RKO (cell line): Measurements from ENCODE around the gene COLEC12.

ENCODE experiments used
- DNase-seq: peaks from one replicate; pipeline ENCODE4 v3.0.0-alpha.2; 2016; ENCODE audit warnings: low spot score

Gene COLEC12

DNA sequence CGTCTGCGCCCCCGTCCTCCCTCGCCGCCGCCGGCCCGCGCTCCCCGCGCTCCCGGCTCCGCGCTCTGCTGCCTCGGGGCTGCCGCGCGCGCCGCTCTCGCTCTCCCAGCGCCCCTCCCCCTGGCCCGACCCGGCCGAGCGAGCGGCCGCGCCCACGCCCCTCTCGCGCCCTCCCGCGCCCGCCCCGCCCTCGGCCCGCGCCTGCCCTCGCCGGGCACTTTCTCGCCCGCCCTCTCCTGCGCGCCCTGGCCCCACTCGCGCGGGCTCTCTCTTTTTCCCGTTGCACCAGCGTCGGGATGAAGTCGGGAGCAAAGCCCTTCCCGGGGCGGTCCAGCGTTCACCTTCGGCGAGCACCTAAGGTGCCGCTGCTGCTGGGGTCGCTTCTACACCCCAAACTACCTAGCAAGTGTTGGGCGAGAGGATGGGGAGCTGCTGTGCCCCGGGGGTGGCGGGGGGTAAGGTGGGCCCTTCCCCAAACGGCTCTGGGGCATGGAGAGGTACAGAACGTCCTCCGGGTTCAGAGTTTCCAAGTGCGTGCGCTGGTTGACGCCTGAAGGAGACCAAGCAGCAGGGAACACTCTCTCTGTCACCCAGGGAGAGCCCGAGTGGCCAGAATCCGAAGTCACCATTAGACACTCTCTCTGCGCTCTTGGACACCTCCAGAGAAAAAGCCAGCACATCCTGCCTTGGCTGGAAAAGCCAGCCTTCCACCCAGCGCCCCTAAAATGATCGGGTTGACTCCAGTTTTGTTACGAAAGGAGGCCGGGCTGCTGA is at the start of gene COLEC12:
TSS of gene COLEC12 (minus strand) at position 70 of the 774 bp plus-strand sequence. CDS start 187 bp downstream, outside the sequence.
- no peak for DNase-seq

DNA sequence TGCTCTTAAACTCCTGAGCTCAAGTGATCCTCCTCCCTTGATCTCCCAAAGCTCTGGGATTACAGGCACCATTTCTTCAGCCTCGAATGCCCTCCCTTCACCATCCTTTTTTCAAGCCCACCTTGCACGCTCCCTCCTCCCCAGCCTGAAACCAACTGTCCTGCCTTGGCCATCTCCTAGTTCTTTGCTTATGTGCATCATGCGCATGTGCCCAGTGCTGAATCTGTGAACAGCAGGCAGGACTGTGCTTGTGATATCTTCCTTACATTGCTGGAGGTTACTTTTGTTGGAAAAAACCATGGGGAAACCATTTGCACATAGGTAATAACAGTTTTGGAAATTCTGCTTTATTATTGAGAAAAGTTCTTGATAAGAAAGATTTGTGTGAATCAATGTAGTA is 49.5 kb upstream of the COLEC12 start:
- no peak for DNase-seq

DNA sequence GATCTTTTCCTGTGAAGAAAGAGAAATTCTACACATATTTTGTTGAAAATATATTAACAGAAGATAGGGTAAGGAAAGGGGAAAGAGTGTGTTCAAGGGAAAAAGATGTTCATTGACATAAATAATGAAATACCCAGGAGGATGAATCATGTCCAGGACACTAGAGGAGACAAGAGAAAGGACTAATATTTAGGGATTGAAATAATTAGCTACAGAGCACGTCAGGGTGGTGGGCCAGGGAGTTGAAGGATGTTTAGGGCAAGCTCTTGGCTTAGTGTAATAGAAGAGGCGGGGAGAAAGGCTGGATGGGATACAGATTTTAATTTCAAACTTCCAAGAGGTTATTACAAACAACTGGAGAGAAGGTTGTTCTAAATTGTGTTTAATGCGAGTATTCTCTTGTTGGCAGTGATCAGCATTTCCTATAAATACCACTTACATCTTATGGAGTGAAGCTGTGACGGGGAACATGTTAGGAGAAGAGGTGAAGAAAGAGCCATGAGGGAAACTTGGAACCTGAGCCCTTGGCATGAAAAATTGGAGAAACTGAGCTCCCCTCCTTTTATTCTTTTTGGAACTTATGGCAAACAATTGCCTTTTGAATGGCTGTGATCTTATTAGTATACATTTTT is 43.1 kb upstream of the COLEC12 start:
- no peak for DNase-seq

DNA sequence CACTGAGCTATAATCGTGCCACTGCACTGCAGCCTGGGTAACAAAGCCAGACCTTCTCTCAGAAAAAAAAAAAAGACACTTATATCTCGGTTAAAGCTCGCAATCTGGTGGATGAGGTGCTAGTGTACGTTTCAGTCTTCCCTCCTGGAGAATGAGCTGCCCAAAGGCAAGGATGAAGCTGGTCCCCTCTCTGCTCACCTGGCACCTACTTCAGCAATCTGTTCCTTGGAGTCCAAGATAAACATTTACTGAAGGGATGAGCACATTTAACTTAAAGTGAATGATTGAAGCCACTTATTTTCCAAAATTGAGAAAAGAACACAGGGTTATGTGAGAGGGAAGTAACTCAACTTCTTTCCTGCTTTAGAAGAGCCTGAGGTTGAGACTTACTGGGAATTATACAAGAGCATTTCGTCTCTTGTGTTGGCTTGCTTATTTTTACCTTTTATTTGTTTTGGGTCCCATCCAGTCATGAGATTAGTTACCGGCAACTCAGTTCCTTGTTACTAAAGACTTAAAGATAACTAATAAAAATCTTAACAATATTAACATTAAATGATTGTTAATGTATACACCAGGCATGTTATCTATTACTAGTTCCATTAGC is 33.6 kb upstream of the COLEC12 start:
- no peak for DNase-seq

DNA sequence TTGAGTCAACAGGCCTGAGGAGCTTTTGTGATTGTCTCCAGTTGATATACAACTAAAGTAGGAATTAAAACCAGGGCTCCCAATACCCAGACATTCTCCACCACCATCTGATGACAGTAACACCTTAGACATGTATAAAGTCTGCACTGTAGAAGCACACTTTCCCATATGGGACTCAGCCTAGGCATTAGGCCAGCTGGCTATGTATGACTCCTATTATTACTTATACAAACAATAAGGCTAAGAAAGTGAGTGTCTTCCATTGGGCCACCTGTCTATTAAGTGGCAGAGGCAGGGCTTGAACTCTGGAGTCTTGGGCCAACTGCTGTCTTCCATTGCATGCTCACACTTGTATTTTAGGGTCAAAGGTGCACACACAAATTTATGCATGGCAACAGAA is 32.1 kb upstream of the COLEC12 start:
- DNase-seq, result no peak

DNA sequence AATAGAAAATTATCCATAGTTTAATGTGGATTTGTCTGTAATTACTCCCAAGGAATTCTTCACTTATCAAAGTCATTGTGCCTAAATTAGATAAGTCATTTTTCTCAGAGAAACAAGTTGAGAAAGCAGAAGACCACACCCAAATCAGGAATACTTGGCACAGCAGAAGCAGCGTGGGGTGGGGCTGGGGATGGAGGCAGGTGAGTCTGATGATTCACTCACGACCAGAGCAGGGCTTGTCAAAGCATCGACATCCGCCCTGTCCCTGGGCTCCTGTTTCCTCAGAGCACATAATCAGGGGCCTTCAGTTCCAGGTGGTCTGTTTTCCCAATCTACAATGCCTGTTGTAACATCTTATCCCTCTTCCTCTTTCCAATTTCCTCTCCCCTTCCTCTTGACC is 31.5 kb upstream of the COLEC12 start:
- DNase-seq, result no peak

DNA sequence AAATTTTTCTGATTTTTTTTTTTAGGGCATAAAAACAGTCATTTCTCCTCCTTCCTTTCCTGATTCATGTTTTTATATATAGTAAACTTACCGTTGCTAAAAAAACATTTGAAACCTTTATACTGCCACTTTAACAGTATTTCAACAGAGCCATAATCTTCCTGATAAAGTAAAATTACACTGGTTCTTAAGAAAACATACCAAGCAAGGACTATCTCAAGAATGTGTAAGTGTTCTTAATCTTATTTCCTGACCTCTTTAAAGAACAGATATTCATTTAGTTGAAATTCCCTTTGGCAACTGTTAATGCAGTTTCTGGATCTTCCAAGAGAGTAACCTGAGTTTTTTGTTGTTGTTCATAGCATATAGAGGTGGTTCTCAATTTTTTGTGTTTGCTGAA is 26.6 kb upstream of the COLEC12 start:
- DNase-seq, result no peak

DNA sequence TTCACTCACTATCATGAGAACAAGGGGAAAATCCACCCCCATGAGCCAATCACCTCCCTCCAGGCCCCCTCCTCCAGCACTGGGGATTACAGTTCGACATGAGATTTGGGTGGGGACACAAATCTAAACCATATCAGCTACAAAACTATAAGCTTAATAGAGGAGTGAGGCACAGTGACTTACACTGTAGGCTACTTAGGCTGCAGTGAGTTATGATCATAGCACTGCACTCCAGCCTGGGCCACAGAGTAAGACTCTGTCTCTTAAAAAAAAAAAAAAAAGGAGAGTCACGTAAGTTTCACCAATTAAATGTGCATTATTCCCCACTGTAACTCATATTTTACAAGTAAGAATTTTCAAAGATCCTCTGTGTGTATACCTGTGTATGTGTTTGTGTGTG is 26.2 kb upstream of the COLEC12 start:
- DNase-seq, result no peak

DNA sequence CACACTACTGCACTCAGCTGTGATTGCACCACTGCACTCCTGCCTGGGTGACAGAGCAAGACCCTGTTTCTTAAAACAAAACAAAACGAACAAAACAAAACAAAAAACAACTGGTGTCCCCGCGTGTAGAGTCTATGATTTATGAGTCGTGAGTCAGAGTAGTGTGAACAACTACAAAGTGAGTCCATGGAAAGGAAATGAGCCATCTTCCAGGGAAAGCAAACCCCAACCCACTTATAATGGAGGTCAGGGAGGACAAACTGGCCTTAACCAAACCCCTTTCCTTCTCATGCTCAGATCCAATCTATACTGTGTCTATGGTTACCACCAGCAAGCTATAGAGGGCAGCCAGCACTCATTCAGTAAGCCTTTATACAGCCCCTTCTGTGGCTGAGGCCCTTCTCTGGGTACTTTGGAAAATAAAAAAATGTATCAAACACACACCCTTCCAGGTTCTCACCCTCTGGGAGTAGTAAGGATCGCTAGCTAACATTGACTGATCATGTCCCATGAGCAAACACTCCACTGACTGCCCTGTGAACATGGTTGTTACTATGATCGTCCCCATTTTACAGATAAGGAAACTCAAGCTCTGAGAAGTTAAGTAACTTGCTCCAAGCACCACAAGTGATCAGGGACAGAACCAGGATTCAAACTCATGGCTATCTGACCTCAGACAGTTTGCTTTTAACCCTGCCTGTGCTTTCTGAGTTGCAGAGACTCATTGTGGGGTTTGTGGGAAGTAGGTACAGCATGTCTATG is 24.7 kb upstream of the COLEC12 start:
- peak; percentile 86 for DNase-seq

DNA sequence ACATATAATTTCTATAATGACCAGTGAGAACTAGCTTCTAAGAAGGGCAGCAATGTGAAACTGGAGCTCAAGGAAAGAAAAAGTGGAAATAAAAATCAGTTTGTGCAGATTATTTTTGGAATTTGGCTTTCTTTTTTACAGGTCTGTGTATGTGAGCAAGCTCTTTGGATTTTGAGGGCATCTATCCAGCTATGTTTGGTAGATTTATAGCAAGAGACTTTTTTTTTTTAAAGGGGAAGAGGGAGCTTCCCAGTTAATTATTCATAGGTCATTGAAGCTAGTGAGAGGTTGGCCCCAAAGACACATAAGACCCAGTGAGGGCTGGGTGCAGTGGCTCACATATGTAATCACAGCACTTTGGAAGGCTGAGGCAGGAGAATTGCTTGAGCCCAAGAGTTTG is 24.0 kb upstream of the COLEC12 start:
- no peak for DNase-seq

DNA sequence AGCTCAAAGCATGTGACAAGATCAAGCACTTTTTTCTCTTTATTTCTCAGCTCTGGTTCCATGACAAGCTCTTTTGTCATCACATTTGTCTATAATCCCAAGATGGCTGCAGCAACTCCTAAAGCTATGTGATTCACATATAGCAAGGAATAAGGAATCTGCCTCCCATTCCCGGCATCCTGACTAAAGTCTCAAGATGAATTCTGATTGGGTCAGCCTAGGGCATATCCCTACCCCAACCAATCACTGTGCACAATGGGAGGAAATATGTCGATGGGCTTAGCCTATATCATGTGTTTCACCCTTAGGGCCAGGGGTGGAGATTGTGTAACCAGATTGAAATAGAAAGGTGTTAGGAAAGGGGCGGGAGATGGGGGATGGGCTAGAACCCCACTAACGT is 23.1 kb upstream of the COLEC12 start:
- peak; percentile 37 for DNase-seq

DNA sequence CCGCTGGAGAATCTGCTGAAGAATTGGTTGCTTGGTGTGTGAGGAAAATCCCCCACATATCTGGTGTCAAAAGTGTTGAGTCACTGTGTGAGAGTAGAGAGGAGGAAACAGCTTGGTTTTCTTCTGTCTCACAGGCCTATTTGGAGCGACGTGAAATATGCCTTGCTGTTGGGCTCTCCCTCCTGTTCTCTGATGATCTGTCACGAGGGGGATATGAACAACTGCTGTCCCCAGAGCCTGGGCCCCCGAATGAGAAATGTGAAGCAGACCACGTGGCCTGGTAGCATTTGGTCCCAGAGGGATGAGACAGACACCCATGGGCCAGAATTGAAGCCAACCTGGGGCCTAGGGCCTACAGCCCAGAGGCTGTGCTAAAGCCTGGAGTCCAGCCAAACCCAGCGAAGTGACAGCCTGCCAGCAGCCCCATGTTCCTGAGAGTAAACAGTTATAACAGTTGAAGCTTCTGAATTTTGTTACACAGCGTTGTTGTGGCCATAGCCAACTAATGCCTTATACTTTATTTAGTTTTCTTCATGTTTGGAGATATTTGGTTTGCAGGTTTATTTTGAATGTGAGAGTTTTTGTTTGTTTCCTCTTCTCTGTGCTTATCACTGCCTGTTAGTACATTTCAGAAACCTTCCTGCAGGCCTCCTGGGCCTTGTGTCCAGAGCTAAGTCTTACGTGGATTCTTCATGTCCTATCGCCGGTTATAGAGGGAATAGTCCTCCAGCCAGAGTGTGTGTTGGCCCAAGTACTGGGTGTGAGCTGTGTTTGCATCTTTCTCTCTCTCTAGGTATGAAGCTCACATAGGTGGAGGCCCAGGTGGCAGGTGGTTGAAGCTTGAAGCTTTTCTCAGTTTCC is 18.7 kb upstream of the COLEC12 start:
- DNase-seq, result no peak

DNA sequence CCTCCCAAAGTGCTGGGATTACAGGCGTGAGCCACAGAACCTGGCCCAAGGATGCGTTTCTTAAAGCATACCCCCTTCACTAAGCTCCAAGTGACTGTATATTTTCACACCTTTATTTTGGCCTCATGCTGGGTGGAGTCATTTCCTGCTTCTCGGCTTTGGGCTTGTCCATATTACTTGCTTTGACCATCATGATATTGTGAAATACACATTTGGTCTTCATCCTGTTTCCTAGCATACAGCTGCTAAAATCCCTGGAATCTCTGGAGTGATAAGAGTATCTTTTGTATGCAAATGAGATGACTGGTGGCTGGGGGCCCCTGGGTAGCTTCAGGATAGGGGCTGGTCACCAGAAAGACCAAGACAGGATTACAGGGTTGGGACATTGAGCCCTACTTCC is 17.6 kb upstream of the COLEC12 start:
- no peak for DNase-seq

DNA sequence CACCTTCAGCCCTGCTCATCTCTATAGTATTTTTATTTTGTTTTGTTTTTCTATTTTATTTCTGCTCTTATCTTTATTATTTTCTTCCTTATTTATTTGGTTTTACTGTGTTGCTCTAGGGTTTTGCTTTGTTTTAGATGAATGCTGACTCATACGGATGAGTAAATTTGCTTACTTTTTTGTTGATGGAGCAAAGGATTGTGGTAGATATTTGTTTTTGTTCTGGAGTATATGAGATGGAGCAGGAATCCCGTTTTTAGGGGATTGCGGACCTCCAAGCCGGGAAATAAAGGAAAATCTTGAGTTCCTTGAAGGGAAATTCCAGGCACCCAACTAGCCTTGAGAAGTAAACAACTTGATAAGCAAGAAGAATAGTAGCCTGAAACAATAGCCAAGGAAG is 15.3 kb upstream of the COLEC12 start:
- DNase-seq, result no peak

DNA sequence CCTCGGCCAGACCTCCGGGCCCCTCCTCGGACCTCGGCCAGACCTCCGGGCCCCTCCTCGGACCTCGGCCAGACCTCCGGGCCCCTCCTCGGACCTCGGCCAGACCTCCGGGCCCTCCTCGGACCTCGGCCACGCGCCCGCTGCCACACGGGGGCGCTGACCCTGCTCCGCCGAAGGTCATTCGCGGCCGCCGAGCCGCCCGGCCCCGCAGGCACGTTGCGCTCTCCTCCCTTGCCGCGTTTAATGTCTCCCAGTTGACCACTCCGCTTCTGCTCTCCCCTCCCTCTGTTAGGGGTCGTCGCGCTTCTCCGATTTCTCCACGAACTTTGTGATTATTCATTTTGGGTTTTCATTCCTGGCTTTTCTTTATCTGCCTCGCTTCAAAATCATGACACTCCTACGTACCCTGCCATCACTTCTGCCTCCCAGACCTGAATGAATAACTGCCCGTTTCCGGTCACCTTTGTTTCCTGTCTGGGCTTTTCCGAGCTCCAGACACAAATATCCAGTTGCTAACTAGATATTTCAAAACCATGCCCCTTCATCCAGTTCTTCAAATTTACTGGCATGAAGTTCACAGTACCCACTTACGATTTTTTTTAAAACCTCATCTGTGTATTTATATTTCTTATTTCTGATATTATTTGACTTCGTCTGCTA is 14.8 kb upstream of the COLEC12 start:
- DNase-seq, result no peak

DNA sequence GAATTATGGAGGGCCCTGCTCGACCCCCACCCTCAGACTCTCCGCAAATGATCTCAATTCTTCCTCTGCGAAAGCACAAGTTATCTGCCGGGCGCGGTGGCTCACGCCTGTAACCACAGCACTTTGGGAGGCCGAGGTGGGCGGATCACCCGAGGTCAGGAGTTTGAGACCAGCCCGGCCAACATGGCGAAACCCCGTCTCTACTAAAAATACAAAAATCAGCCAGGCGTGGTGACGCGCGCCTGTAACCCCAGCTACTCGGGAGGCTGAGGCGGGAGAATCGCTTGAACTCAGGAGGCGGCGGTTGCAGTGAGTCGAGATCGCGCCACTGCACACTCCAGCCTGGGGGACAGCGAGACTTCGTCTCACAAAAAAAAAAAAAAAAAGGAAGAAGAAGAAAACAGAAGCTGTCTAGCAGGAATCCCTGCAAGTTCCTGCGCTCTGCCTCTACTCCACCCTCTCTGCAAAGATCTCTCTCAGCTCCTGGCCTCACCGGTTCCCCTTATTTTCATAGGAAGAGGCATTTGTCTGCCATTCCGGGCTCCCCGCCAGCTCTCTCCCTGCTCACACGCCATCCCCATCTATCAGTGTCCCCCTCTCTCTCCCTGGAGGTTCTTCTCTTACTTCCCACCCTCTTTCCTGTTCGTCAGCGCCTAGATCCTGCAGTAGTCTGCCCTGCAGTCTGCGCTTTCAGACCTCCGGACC is 13.5 kb upstream of the COLEC12 start:
- DNase-seq, result no peak

DNA sequence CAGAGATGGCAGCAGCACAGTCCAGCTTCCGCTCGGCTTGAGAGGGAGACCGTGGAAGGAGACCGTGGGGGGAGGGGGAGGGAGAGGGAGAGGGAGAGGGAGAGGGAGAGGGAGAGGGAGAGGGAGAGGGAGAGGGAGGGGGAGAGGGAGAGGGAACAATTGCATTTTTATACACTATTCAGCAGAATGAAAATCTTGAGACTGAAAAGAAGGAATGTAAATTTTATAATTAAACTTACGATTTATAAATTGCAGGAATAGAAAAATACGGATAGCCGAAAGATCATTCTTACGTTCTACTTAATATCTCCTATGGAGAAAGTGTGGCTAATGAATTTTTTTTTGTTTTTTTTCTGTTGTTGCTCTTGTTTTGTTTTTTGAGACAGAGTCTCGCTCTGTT is 12.5 kb upstream of the COLEC12 start:
- DNase-seq, result no peak

DNA sequence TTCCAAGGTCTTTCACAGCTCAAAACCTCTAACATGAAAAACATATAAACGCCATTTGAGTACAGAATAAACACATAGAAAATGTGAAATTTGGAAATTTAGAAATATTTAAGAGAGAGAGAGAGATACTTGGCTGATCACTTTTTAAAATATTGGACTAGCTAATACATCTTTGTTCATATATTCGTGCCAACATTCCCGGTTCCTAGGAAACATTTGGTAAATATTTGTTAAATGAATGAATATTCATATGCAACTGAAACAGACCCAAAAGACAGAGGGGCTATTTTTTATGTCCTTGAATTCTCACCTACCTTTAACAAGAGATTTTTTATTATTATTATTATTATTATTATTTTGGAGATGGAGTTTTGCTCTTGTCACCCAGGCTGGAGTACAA is 8.3 kb upstream of the COLEC12 start:
- no peak for DNase-seq

DNA sequence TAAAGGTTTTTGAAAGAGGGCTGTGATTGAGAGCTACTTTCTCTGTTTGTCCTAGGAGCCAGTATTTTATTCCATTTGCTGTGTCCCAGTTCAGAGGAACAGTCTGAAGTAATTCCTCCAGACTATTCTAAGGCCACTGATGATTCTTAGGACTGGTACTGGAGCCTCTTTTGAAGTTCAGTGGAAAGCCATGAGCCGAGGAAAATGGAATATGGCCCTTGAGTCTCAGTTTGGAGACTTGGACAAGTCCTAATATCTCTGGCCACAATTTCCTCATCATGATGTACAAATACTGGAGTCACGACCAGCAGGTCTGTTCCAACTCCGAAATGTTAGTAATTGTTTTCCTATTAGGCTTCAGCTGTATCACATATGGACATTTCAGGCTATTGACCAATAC is 7.1 kb upstream of the COLEC12 start:
- no peak for DNase-seq

DNA sequence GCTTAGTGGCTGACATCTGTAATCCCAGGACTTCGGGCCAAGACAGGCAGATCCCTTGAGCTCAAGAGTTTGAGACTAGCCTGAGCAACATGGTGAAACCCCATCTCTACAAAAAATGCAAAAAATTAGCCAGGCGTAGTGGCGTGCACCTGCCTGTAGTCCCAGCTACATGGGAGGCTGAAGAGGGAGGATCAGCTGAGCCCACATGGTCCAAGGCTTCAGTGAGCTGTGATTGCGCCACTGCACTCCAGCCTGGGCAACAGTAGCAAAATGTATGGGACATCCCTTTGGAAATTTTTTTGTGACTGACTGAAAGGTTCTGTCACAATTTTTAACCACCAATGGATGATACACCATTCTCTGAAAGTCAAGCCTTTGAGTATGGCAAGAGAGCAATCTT is 6.3 kb upstream of the COLEC12 start:
- no peak for DNase-seq

DNA sequence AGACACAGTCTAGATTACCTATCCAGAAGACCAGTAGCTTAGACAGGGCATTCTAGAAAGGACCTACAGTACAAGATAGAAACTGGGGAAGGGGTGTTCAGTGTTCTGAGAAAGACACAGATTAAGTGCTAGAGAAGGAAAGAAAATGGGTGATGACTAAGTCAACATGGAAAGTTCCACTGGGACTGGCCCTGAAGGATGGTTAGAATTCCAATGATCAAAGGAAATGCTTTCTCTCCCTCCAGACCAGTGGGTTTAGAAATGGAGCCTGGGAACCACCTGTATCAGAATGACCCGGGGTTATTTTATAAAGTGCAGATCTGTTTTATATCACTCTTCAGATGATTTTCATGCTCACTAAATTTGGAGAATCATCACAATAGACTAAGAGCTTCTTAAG is 5.8 kb upstream of the COLEC12 start:
- no peak for DNase-seq
